Skeletal muscle satellite cell (primary cell): ENCODE results near the gene MT1F.

Experiments used
- H3K27me3 ChIP-seq: 2 replicates; pipeline ENCODE4 v1.7.0; 2013; ENCODE audit warnings: low read length; ENCODE audit not compliant: control insufficient read depth, insufficient read depth
- H3K36me3 ChIP-seq: 2 replicates; pipeline ENCODE4 v1.7.0; 2013; ENCODE audit warnings: mild to moderate bottlenecking, control low read depth, low read length; ENCODE audit not compliant: insufficient read depth
- H3K4me1 ChIP-seq: 2 replicates; pipeline ENCODE4 v1.7.0; 2013; ENCODE audit warnings: low read length; ENCODE audit not compliant: control insufficient read depth, insufficient read depth
- H3K4me2 ChIP-seq: 2 replicates; pipeline ENCODE4 v1.7.0; 2013; ENCODE audit warnings: mild to moderate bottlenecking, low read length
- H3K4me3 ChIP-seq: 2 replicates; pipeline ENCODE4 v1.7.0; 2013; ENCODE audit warnings: low read length
- H3K9ac ChIP-seq: 2 replicates; pipeline ENCODE4 v1.7.0; 2013; ENCODE audit warnings: mild to moderate bottlenecking, low read depth, low read length, moderate library complexity
- H3K9me3 ChIP-seq: replicated peaks from 2 replicates; pipeline ENCODE4 v1.7.0; 2013; ENCODE audit warnings: mild to moderate bottlenecking, control low read depth, low read length

Gene MT1F

DNA sequence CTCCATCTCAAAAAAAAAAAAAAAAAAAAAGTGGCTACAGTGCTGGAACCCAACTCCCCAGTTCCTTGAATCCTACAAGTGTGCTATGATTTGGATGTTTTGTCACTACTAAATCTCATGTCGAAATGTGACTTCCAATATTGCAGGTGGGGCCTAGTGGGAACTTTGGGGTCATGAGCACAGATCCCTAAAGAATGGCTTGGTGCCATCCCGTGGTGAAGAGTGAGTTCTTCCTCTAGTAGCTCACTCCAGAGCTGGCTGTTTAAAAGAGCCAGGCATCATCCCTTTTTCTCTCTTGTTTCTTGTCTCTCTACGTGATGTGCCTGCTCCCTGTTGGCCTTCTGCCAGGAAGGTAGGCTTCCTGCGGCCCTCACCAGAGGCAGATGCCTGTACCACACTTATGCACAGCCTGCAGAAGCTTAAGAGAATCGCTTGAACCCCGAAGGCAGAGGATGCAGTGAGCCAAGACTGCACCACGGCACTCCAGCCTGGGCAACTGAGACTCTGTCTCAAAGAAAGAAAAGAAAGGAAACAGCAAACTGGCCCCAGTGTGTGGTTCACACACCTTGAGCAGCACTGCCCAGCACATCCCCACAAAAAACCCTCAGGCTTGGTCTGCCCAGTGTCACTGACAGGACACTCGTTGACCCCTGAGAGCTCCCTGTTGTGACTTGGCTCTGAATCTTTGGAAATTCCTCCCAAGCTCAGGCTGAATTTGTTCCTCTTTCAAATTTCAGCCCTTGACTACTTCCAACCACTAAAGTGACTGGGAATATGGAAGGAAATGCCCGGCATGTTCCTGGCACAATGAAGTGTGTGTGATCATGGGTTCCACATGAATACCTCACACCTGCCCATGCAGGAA is 29.0 kb upstream of the MT1F start:
- no peak overlapping the region for H3K4me2 ChIP-seq
- no peaks in the 10 kb centered on the region for H3K9me3 ChIP-seq
- H3K27me3 ChIP-seq: no peaks in the 10 kb centered on the region
- no peak overlapping the region for H3K9ac ChIP-seq
- peaks cover 26% of the 10 kb centered on the region for H3K4me1 ChIP-seq
- no peak overlapping the region for H3K4me3 ChIP-seq
- H3K36me3 ChIP-seq: no peaks in the 10 kb centered on the region

DNA sequence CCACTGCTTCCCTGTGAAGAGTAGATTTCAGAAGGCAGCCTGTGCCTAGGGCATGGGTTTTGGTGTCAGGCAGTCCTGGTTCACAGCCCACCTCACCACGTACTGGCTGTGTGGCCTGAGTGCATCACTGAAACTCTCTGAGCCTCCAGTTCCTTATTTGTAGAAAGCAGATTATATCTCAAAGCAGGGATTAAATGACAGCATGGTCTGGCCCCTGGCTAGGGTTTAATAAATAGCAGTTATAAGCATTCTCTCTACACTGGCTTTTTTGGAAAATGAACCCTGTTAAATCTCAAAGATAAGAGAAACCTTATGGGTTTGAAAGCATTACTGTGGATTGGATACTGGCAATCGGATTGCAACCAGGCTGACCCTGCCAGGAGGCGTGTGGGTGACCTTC is 28.2 kb upstream of the MT1F start:
- Histone ChIP-seq H3K4me3 (no peak overlapping the region), H3K27me3 (no peaks in the 10 kb centered on the region), H3K4me2 (no peak overlapping the region), H3K4me1 (peaks cover 26% of the 10 kb centered on the region), H3K9me3 (no peaks in the 10 kb centered on the region), H3K36me3 (no peaks in the 10 kb centered on the region), H3K9ac (no peak overlapping the region)

DNA sequence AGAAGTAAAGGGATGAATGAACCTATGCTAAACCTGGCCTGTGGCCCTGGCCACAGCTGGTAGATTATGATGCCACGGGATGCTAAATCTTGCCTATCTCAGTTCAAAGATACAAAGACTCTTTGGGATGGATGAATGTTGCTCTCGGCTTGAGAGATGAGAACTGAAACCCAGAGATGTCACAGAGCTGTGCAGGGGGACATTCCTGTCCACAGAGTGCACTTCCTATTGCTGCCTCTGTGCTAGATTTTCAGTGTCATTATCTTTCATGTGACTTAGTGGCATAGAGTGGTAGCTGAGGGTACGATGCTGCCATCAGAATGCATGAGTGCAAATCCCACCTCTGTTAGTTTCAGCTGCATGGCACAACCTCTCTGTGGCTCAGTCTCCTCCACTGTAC is 27.6 kb upstream of the MT1F start:
- H3K4me3 ChIP-seq: no peak overlapping the region
- no peaks in the 10 kb centered on the region for H3K9me3 ChIP-seq
- H3K4me2 ChIP-seq: no peak overlapping the region
- H3K4me1 ChIP-seq: peaks cover 22% of the 10 kb centered on the region
- no peaks in the 10 kb centered on the region for H3K27me3 ChIP-seq
- H3K9ac ChIP-seq: no peak overlapping the region
- H3K36me3 ChIP-seq: no peaks in the 10 kb centered on the region

DNA sequence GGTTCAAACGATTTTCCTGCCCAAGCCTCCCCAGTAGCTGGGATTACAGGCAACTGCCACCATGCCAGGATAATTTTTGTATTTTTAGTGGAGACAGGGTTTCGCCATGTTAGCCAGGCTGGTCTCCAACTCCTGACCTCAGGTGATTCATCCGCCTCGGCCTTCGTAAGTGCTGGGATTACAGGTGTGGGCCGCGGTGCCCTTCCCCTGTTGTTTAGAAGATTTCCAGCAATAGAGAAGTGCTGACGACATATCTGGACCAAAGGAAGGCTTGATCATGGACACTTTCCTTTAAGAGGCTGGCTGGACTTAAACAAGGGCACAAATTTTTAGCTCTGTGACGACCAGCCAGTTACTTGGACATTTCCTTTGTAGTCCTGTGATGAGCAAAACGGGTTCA is 26.6 kb upstream of the MT1F start:
- Histone ChIP-seq H3K4me2 (no peak overlapping the region), H3K36me3 (no peaks in the 10 kb centered on the region), H3K4me3 (no peak overlapping the region), H3K27me3 (no peaks in the 10 kb centered on the region), H3K4me1 (peaks cover 20% of the 10 kb centered on the region), H3K9me3 (no peaks in the 10 kb centered on the region), H3K9ac (no peak overlapping the region)

DNA sequence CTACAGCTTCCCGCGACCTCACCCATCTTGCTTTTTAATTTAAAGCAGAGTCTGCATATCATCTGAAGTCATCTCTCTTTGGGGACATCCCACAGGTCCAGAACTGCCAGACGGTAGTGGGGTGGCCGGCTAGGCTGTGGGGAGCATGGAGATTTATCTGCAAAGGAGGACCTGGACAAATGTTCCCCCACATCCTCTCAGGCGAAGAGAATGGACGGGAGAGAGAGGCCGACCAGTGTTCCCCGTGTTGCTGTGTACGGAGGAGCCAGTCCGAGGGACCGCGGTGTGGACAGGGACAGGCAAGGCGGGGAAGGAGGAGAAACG is 26.0 kb upstream of the MT1F start:
- Histone ChIP-seq H3K4me3 (peak overlapping the region; percentile 66), H3K9ac (peak overlapping the region; percentile 72), H3K36me3 (no peaks in the 10 kb centered on the region), H3K4me1 (peaks cover 20% of the 10 kb centered on the region), H3K4me2 (peak overlapping the region; percentile 81), H3K9me3 (no peaks in the 10 kb centered on the region), H3K27me3 (no peaks in the 10 kb centered on the region)

DNA sequence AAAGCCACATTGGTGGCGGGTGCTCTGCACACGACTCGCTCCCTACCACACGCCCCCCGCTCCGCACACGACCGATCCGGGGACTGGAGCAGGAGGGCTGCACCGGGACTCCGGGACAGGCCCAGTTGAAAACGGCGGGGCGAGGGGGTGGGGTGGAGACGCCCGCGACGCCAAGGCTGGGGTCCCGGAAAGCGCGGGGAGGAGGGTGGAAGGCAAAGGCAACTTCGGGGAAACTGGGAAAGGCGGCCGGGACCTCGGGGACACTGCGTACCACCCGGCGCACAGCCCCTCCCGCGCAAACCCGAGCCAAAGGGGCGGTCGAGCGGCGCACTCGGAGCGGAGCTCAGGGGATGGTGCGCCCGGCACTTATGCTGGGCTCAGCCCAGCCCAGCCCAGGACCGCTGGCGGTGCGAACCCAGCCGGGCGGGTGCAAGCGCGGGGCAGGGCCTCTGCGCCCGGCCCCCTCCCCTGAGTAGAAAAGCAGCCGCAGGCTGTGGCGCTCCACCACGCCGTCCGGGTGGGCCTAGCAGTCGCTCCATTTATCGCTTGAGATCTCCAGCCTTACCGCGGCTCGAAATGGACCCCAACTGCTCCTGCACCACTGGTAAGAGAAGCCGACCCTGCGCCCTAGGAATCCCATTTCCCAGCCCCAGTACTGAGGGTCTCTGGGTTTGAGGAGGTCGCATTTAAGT is 25.5 kb upstream of the MT1F start, which contains the start of gene MT1M:
MT1M (plus strand) TSS at position 504 of the 692 bp plus-strand sequence; CDS start at position 577, 73 bp downstream.
- Histone ChIP-seq H3K4me2 (peak within 1 kb of the TSS; percentile 81), H3K4me1 (peaks cover 17% of the 10 kb centered on the region), H3K36me3 (no peaks in the 10 kb centered on the region), H3K9me3 (no peaks in the 10 kb centered on the region), H3K4me3 (peak within 1 kb of the TSS; percentile 66), H3K27me3 (peaks cover under 1% of the 10 kb centered on the region), H3K9ac (peak within 1 kb of the TSS; percentile 72)

DNA sequence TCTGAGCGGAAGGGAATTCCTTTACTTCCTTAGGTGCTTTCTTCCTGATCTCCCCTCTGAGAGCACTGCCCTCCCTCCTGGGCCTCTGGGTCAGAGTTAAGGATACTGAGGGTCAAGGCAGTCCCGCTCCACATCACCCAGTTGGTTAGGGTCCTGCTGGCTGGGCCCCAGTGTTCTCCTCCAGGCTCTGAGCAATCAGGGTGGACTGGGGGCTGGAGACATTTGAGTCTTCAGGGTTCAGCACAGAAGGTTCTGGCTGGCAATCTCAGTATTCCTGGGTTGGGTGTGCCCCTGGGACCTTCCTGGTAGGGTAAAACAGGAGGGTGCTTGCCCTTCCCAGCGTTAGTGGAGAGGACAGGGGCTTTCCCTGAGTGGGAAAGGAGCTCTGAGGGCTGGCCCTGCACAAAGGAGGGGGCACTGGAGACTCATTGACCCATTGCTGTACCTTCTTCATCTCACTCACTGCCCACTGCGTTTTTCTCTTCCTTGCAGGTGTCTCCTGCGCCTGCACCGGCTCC is 24.9 kb upstream of the MT1F start:
- peak overlapping the region; percentile 81 for H3K4me2 ChIP-seq
- no peaks in the 10 kb centered on the region for H3K36me3 ChIP-seq
- H3K4me1 ChIP-seq: peaks cover 18% of the 10 kb centered on the region
- peaks cover 7% of the 10 kb centered on the region for H3K27me3 ChIP-seq
- peak overlapping the region; percentile 72 for H3K9ac ChIP-seq
- peak overlapping the region; percentile 66 for H3K4me3 ChIP-seq
- no peaks in the 10 kb centered on the region for H3K9me3 ChIP-seq

DNA sequence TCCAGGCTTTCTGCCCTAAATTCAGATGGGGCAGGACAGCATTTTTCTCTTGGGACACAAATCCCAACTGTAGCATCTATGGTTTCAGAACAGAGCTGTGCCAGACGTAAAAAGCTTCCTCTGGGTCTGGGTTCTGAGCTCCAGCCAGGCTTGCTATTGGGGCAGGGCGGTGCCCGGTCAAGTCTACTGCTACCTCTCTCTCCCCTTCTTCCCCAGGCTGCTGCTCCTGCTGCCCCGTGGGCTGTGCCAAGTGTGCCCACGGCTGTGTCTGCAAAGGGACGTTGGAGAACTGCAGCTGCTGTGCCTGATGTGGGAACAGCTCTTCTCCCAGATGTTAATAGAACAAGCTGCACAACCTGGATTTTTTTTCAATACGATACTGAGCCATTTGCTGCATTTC is 24.2 kb upstream of the MT1F start:
- peaks cover 23% of the 10 kb centered on the region for H3K4me1 ChIP-seq
- no peaks in the 10 kb centered on the region for H3K9me3 ChIP-seq
- H3K4me2 ChIP-seq: peak overlapping the region; percentile 81
- no peak overlapping the region for H3K9ac ChIP-seq
- no peaks in the 10 kb centered on the region for H3K36me3 ChIP-seq
- no peak overlapping the region for H3K4me3 ChIP-seq
- H3K27me3 ChIP-seq: peaks cover 10% of the 10 kb centered on the region

DNA sequence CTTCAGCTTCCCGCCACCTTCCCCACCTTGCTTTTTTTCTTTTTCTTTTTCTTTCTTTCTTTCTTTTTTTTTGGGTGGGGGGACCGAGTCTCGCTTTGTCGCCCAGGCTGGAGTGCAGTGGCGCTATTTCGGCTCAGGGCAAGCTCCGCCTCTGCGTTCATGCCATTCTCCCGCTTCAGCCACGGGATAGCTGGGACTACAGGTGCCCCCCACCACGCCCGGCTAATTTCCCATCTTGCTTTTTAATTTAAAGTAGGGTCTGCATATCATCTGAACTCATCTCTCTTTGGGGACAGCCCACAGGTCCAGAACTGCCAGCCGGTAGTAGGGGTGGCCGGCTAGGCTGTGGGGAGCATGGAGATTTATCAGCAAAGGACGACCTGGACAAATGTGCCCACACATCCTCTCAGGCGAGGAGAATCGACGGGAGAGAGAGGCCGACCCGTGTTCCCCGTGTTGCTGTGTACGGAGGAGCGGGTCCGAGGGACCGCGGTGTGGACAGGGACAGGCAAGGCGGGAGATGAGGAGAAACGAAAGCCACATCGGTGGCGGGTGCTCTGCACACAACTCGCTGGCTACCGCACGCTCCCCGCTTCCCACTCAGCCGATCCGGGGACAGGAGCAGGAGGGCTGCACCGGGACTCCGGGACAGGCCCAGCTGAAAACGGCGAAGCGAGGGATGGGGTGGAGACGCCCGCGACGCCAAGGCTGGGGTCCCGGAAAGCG is 22.9 kb upstream of the MT1F start:
- H3K9me3 ChIP-seq: no peaks in the 10 kb centered on the region
- H3K4me3 ChIP-seq: no peak overlapping the region
- H3K4me2 ChIP-seq: no peak overlapping the region
- no peaks in the 10 kb centered on the region for H3K36me3 ChIP-seq
- H3K9ac ChIP-seq: no peak overlapping the region
- peaks cover 26% of the 10 kb centered on the region for H3K4me1 ChIP-seq
- peaks cover 10% of the 10 kb centered on the region for H3K27me3 ChIP-seq

DNA sequence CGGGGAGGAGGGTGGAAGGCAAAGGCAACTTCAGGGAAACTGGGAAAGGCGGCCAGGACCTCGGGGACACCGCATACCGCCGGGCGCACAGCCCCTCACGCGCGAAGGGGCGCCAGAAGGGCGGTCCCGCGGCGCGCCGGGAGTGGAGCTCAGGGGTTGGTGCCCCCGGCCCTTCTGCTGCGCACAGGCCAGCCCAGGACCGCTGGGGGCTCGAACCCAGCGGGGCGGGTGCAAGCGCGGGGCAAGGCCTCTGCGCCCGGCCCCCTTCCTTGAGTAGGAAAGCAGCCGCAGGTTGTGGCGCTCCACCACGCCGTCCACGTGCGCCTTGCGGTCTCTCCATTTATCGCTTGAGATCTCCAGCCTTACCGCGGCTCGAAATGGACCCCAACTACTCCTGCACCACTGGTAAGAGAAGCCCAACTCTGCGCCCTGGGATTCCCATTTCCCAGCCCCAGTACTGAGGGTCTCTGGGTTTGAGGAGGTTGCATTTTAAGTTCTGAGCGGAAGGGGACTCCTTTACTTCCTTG is 22.3 kb upstream of the MT1F start:
- Histone ChIP-seq H3K4me1 (peaks cover 26% of the 10 kb centered on the region), H3K9ac (no peak overlapping the region), H3K27me3 (peaks cover 10% of the 10 kb centered on the region), H3K4me3 (no peak overlapping the region), H3K36me3 (no peaks in the 10 kb centered on the region), H3K4me2 (no peak overlapping the region), H3K9me3 (no peaks in the 10 kb centered on the region)
